ENCODE results near the gene IFITM2.

GRCh38 chr11:332651-333480 is 25.2 kb downstream of the IFITM2 start:
- TF ChIP-seq FOXM1 (IDR thresholded peaks at IDR 0.05; ENCODE audit: borderline replicate concordance, low read depth) (no peak), MAX (IDR thresholded peaks at IDR 0.05) (no peak), ZBTB7A (IDR thresholded peaks at IDR 0.05; ENCODE audit: low read depth) (no peak), CREB1 (IDR thresholded peaks at IDR 0.05; ENCODE audit: low read depth) (no peak), TCF12 (IDR thresholded peaks at IDR 0.05; ENCODE audit: low read depth) (no peak), TAF1 (IDR thresholded peaks at IDR 0.05; ENCODE audit: low read depth) (no peak), TEAD4 (IDR thresholded peaks at IDR 0.05) (no peak), RAD21 (IDR thresholded peaks at IDR 0.05; ENCODE audit: low read depth) (no peak), EGR1 (IDR thresholded peaks at IDR 0.05) (no peak), NFIC (IDR thresholded peaks at IDR 0.05) (no peak), YY1 (IDR thresholded peaks at IDR 0.05; ENCODE audit: low read depth) (no peak), EP300 (IDR thresholded peaks at IDR 0.05; ENCODE audit: borderline replicate concordance) (no peak), REST (IDR thresholded peaks at IDR 0.05; ENCODE audit: low read depth) (no peak), CEBPB (IDR thresholded peaks at IDR 0.05) (no peak)
